ENCODE results near the gene KRT81.

DNA sequence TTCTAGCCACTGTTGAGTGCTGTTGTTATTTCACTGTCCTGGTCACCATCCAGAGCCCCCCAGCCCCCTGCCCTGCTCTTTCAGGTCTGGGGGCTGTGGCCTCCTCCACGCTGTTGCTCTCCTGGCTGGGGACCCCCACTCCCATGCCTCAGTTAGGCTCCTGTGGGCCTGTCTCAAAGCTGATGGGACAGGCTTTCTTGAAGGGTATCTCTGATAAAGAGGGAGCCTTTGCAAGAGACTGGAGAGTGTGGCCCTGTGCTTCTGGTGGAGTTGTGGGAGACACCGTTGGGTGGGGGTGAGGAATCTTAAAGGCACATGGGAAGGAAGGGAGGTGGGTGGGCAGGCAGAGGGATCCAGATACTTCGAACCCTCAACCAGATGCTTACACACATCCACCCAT is 29.0 kb downstream of the KRT81 start:
- TF ChIP-seq, protein P1, sequence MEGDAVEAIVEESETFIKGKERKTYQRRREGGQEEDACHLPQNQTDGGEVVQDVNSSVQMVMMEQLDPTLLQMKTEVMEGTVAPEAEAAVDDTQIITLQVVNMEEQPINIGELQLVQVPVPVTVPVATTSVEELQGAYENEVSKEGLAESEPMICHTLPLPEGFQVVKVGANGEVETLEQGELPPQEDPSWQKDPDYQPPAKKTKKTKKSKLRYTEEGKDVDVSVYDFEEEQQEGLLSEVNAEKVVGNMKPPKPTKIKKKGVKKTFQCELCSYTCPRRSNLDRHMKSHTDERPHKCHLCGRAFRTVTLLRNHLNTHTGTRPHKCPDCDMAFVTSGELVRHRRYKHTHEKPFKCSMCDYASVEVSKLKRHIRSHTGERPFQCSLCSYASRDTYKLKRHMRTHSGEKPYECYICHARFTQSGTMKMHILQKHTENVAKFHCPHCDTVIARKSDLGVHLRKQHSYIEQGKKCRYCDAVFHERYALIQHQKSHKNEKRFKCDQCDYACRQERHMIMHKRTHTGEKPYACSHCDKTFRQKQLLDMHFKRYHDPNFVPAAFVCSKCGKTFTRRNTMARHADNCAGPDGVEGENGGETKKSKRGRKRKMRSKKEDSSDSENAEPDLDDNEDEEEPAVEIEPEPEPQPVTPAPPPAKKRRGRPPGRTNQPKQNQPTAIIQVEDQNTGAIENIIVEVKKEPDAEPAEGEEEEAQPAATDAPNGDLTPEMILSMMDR (conservative IDR thresholded peaks at IDR 0.05): no peak
- no peak for TF ChIP-seq EZH2 (IDR thresholded peaks at IDR 0.05; ENCODE audit: low read depth)

Measured in PC-9 (cell line).